PFSK-1 (cell line): Measurements from ENCODE around the gene CIDEC.

Experiments
- FOXP2 ChIP-seq: optimal IDR thresholded peaks from 2 replicates; pipeline ENCODE3; 2011; ENCODE audit warnings: borderline replicate concordance, control low read depth, inconsistent platforms; ENCODE audit not compliant: insufficient read depth; ENCODE audit errors: extremely low read length, extremely low read depth
- POLR2AphosphoS5 ChIP-seq: IDR thresholded peaks from 2 replicates; pipeline ENCODE4 v1.6.1; 2012; ENCODE audit warnings: low read depth, mild to moderate bottlenecking, control low read depth, low read length, moderate library complexity
- REST ChIP-seq, 2 experiments: IDR thresholded peaks; 2 replicates each; pipeline versions ENCODE4 v1.6.1 to v1.8.0; 2011 to 2012; ENCODE audit warnings: low read depth in 2 of 2, low read length in 2 of 2, control low read depth in 1 of 2, inconsistent platforms in 1 of 2, mild to moderate bottlenecking in 1 of 2, moderate library complexity in 1 of 2; ENCODE audit not compliant: insufficient read depth in 1 of 2
- SIN3A ChIP-seq: IDR thresholded peaks from 2 replicates; pipeline ENCODE4 v1.6.1; 2012; ENCODE audit warnings: mild to moderate bottlenecking, low read length, moderate library complexity, borderline replicate concordance; ENCODE audit not compliant: insufficient read depth
- TAF1 ChIP-seq: IDR thresholded peaks from 2 replicates; pipeline ENCODE4 v1.6.1; 2012; ENCODE audit warnings: low read length, control low read depth, borderline replicate concordance; ENCODE audit not compliant: insufficient read depth

- TF ChIP-seq REST (IDR thresholded peaks at IDR 0.05; ENCODE audit: insufficient read depth in 1 of 2, low read depth in 2 of 2, low read length in 2 of 2) (no peak), POLR2AphosphoS5 (peak; percentile 15; the same call in 1 of the 2 replicates), TAF1 (no peak), FOXP2 (peak; percentile 17), SIN3A (no peak)
These were observed 37.0 kb upstream of the CIDEC start, which contains the start of gene IL17RC for GRCh38 chr3:9916734-9917680.
